Renal pelvis (tissue), 4 donors: ENCODE results near the gene NAV2. TPM values are rescaled to one million over a fixed set of nuclear protein-coding genes. Genes with fewer than 3 reads are reported as not detected.
A peak's percentile ranks its signal among the peaks of the same experiment; 100 is the strongest.

Source experiments
- DNase-seq: peaks from one replicate; pipeline ENCODE4 v3.0.0-alpha.2; 2013
- polyA plus RNA-seq, 3 donors: library from polyadenylated mRNA; unstranded; fragments of 120-200 nt; gene quantifications; one replicate each; pipeline ENCODE4 v1.2.1, GENCODE V29; 2013; ENCODE audit not compliant: insufficient read length in 3 of 3

The NAV2 gene
- polyA plus RNA-seq, 3 donors: 34.4 to 54.8 (median 48.4) TPM

DNA sequence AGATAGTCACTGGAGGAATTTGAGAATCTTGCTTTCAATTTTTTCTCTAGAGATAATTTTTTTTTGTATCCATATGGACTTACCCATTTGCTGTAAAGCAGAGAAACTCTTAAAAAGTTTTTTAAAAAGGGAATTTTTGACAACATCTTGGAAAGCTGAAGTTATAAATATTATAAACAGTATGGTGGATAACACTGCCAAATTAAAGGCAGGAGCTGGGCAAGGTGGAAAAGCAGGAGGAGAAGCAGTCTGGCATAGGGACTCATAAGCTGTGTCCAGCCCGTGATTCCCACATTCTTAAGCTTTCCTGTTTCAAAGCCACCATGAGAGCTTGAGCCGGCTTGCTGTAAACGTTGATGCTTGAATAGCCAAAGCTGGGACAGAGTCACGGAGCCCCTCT, 149.5 kb downstream of the NAV2 start:
- no peak for DNase-seq

DNA sequence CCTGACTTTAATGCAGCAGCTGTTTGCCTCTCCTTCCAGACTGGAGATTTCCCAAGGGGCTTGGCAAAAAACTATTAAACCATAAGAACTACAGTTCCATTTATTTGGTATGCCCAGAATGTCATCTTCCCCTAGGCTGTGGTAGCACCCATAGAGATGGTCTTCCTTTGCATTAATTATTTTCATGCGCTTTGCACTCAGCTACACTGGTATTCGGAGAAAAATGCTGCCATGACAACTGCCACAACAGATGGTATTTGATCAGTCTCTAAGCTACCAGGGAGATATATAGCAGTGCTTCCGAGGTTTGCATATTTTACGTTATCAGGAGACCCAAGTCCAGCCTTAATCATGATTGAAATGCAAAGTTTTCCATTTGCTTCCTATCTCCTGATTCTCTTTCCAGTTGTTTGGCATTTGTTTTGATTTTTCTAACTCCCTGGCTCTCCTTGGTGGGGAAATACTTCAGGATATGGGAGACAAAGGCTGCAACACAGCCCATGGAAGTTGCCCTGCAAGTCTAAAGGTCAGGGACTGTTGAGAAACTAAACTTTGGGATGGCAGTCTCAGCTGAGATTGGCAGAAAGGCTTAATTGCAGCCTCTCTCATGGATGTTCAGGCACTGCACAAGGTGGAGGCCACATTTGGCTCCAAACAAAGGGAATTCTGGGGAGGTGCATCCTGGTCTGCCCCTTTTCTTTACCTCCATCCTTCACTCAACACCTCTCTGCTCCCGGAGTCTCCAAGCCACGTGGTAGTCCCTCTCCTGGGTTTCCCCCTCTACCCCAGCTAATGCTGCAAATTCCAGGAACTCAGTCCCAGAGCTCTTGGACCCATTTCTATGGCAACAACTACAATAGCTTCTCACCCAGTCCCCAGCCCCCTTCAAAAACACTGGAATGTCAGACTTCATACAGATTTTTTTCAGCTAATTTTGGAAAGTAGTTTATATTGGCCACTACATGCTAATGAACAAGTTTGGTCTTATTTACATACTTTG, 151.8 kb downstream of the NAV2 start:
- peak; percentile 37 for DNase-seq

DNA sequence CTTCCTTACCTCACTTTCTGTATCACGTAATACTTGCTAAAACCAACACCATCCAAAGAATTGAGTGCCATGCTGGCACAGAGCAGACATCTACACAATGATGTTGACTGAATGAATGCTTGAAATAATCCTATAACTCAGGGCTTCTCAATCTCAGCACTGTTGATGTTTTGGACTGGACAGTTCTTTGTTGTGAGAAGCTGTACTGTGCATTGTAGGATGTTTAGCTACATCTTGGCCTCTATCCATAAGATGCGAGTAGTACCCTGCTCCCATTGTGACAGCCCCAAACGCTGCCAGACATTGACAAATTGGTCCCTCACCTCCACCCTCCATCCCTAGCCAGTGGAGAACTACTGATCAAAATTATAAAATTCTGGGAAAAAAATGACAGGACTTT, 153.4 kb downstream of the NAV2 start:
- DNase-seq: no peak

DNA sequence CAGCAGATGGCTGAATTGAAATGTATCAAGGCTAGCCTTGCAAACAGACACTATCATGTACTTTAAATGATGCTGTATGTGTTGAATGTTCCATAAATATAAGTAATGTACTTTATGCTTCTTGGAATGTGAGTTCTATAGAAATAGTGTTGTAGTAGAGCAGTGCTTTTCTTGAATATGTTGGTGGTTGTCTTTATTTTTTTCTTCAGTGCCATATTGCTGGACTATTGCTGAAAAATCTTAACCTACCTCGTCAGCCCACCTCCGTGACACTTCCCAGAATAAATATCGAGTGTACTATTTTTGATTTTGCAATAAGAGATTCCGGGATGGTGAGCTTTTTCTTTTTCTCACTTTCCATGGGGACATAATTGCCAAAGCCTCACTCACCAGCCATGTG, 153.9 kb downstream of the NAV2 start:
- DNase-seq: no peak

DNA sequence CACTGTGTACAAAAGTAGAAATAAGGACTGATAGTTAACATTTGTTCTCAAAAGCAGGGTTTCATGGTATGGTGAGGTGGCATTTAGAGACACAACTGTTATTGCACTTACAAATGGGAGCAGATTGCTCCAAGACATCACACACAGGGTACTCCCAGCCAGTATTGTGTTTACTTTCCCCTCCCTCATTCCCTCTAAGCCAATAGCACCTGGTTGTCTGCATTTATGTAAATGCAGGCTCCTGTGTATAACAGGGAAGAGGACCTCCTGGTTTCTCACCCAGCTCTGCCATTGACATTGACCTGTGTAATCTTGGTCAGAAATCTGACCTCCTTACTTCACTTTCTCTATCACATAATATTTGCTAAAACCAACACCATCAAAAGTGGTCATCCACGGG, 154.4 kb downstream of the NAV2 start:
- no peak for DNase-seq

DNA sequence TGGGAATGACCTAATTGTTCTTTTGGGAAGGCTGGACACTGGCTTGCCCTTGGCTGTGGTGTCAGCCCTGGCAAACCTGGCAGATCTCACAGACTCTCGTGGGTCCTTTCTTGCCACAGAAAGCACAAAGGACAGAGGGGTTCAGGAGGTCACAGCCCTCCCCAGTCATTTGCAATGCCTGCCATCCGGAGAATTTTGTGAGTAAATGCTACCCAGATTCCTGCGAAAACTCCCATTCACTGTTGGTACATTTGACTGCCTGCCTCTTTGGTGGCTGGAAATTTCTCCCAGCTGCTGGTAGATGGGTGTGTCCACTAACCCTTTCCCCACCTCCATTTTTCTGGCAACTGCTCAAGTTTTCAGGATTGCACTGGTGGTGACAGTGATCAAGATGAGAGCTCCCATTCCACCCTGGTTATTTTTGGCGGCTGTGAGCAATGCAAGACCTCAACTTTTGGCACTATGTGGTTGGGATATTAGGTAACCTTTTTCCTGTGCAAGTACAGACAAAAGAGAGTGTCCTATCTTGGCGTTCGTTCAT, 155.7 kb downstream of the NAV2 start:
- no peak for DNase-seq

DNA sequence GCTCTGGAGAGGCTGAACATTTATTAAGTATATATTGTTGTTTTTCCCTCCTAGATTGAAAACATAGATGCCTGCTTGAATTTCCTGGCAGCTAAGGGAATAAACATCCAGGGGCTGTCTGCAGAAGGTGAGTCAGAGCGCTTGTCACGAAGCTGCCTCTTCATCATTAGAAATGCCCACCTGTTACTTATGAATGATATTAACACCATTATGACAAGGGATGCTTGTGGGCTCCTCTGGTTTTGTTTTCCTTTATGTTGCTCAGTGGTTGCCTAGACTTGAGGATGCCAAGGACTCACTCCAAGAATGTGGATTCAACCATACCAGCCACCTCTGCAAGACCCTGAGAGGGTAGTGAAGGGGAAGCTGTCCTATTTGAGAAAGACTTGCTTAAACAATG, 156.2 kb downstream of the NAV2 start:
- DNase-seq: no peak

DNA sequence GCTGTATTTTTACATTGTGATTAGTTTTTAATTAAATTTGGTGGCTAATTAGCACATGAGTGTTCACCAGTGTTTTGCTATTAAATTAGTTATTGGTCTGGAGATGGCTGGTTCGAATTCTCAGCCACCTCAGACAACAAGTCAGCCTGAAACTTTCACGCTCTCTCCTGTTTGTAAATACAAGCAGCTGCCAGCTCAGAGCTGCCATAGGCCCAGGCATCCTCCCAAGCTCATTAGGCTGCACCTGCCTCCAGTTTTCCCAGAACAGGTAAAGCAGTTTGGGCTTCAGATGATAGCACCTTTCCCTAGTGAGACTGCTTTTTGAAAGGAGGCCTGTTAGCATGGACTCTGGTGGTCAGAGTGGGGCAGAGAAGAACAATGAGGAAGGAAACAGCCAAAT, 156.8 kb downstream of the NAV2 start:
- DNase-seq: no peak

DNA sequence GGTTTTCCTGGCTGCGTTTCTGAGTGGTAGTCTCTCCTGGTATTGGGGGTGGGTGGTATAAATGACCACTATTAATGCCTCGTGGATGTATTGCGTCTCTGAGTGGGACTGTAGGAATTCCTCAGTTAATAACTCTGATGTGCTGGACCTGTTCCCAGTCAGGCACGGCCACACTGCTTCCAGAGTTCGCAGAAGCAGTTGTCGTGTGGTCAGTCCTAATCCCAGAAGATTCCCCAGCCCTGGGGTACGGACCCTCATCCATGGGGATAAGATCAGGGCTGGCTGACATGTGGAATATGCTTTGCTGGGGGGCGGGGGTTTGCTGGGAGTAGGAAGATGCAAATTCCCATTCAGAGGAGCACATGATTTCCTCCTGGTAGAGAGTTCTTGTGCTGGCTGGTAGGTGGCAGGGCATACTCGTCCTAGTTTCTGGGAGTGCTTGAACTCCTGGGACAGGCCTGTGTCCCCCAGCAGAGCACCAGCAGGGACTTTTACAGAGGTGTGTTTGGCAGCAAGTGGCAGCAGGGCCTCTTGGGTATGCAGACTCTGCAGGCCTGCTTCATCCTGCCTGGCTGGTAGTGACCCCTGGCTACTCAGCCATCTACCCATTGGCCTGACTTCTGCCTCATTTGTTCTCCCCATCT, 157.4 kb downstream of the NAV2 start:
- no peak for DNase-seq

DNA sequence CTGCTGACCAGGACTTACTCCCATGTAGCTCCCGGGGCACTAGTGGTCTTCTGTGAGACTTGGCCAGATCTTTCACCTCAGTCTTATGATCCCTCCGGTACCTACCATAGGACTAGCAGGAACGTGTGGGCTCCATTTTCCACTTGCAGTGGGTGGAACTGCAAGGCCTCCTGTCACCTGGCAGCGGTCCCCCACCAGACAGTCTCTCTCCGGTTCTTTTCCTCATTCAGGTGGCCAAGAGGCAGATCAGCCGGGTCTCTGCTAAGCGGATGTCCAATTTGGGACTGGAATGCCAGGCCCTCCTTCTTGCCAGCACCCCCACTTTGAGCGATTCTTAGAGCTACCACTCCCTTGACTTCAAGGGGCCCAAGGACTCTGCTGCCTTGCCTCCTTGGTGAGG, 158.9 kb downstream of the NAV2 start:
- no peak for DNase-seq

DNA sequence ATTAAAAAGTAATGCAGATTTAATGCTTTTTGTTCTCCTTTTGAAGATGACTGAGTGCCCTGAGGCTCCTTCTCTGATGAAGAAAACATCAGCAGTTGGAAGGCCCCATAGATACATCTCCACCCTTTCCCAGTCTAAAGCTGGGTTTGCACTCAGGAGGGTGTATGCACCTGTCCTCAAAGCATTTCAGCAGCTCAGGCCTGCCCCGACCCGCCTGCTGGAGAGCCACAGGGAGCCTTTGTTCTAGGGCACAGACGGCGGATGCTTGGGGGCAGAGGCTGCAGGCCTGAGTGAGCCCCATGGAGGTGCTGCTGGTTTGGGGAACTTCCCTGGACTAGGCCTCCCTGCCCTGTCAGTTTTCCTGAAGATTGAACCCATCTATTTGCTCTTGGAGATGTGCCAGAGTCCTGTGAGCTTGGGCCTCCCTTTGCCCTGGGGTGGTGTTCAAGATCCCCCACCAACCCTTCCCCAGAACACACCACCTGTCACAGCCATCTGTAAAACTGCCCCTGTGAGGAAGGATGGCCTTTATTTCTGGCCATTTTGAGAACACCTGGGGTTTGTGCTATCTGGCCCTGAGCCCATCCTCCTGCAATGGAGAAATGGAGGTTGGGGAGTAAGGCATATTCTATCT, 160.0 kb downstream of the NAV2 start:
- DNase-seq: no peak

DNA sequence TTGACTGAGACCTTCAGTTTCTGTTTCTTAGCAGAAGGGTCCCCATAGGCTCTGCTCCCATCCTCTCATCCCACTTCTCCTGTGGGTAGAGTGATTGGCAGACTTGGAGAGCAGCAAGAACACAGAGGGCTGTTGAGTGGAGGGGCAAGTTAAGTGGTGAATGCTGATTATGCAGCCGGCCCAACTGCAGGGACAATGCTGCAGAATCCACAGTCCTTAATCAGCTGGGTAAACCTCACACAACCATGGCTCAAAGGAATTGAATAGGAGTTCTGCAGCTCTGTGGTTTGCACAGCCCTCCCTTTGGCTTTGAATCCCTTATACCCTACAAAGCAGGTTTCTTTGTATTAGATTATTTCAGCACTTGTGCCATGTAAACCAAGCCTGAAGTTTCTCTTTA, 161.1 kb downstream of the NAV2 start:
- DNase-seq: no peak

DNA sequence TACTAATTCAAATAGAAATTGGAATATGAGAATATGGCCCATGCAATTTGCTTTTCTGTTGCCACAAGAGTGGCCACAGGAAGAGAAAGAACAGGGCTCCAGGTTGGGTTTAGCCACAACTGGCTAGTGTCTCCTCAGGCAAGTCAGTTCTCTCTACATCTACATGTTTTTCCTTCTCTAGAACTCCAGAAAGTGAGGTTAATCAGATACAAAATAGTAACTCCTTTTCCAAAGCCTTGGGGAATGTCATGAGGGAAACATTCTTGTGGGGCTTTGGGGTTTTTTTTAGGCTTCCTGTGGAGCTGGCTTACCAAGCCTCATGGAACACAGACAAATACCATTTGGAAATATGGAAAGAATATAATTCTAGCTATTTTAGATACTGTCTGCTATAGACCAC, 161.6 kb downstream of the NAV2 start:
- no peak for DNase-seq

DNA sequence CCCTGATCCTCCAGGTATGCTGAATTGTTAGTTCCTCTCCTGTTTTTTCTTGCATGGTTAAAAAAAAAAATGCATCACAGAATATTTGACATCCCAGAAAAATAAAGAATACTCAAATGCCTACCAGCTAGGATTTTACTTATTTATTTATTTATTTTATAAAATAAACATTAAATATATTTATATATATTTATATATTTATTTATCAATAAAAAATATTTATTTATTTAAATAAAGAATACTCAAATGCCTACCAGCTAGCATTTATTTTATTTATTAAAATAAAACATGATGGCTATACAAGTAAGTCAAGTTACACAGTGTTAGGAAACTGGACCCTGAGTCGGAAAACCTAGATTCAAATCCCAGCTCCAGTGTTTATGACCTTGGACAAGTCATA, 164.1 kb downstream of the NAV2 start:
- no peak for DNase-seq

DNA sequence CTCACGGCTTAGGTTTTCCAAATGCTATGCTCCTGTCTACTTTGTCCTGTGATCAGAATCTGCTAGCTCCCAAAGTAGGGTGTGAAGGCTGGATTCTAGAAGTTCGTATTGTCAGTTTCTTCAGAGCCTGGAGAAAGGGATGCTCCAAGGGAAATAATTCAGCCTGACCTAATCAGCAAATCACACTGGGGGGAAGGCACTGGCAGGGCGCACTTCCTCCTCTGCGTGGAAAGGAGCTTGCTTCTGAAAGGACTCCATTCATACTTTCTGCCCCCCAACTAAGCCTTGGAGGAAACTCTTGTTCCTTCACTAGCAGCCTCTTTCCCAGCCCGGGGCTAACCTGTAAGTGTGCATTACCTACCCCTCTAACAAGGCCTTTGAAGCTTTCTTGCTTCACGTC, 165.9 kb downstream of the NAV2 start:
- no peak for DNase-seq

DNA sequence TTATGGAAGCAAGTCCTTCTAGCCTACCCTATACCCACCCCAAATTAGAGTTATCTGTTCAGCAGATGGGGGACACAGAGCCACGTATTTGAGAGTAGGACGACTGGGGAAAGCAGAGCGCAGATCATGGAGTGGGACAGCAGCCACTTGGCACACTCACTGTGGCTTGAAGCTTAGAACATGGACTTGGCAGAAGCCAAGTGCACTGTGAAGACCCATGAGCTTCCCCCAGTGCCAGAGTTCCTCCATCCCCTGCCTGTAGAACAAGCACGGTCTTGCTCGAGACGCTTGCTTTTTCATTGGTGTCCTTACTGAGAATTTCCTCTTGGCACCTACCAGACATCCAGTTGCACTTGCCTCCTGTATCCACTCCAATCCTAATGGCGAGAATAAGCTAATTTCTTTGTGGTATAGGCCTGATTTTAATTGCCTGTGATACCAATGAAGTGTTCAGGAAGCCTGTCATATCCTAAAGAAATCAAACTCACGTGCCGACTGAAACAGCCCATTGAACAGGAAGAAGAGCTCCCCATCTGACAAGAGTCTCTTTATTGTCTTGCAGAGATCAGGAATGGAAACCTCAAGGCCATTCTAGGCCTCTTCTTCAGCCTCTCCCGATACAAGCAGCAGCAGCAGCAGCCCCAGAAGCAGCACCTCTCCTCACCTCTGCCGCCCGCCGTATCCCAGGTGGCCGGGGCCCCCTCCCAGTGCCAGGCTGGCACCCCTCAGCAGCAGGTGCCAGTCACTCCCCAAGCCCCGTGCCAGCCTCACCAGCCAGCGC, 166.9 kb downstream of the NAV2 start:
- no peak for DNase-seq

DNA sequence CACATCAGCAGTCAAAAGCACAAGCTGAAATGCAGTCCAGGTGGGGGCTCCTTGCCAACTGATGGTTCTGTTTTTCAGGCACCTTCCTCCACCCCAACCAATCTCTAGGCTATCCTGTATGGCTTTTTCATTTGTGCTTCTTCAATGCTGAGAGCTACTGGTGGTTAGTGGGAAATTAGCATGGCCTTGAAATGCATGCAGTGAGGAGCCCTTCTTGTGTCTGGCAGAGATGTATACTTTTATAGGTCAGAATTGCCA, 167.4 kb downstream of the NAV2 start:
- DNase-seq: no peak

DNA sequence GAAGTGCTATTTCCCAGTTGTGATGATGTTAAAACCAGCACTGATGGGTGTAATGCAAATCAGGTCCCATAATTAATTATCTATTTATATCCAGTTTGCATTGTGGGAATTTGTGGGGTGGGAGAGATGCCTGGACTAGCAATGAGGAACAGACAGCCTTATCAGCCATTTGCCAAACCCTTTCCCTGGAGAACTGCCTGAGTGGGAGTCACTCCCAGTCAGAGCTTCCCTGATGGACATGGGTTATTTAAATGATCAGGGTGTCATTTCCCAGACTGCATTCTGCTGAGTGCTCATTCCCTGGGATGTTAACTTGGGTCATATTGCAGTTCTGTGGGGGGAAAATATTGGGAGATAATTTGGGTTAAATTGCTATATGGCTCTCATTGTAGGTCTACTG, 168.5 kb downstream of the NAV2 start:
- DNase-seq: no peak

DNA sequence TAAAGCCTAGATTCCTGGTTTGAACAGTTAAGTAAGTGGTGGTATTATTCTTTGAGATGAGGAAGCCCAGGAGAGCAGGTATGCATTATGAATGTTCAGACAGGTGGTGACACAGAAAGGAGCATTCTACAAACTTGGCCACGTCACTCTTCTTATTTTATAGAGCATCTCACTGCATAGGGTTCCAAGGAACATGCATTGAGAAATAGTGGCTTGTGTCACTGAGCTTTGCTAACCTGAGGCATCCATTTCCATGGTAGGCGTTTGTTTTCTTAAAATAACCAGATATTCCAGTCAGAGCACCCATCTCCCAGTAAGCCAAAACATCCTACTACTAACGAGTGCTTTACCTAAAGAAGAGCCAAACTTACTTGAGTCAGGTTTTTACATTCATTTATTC, 169.7 kb downstream of the NAV2 start:
- no peak for DNase-seq

DNA sequence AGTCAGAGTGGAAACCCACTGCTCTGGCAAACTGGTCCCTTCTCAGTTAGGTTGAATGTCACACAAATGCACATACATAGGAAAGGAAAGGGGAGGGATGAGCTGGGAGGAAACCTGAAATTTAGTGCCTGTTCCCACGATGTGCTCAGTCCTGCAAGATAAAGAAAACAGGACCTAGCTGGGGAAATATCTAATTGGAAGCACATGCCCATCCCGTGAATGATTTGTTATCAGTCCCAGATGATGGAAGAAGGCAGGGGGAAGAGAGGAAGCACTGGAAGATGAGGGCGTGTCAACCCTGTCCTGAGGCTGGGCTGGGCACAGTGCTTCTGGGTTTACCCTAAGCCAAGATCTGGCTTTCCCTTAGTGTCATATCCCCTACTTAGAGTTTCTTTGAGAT, 173.9 kb downstream of the NAV2 start:
- no peak for DNase-seq

DNA sequence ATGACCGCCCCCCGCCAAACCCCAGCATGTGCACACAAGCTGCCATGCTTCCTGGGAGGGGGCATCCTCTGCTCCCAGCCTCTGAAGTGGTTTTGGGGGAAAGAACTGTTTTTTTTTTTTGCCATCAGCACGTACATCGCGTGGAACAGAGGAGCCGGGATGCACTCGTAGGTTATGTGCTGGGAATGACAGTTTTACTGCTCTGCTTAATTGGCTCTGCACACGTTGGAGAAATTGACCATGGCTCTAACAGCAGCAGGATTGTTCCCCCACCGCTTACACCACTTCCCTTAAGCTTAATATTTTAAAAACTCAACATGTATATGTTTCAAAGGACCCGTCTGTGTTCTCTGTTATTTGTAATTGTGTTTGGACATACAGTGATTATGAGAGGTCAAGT, 175.2 kb downstream of the NAV2 start:
- no peak for DNase-seq

DNA sequence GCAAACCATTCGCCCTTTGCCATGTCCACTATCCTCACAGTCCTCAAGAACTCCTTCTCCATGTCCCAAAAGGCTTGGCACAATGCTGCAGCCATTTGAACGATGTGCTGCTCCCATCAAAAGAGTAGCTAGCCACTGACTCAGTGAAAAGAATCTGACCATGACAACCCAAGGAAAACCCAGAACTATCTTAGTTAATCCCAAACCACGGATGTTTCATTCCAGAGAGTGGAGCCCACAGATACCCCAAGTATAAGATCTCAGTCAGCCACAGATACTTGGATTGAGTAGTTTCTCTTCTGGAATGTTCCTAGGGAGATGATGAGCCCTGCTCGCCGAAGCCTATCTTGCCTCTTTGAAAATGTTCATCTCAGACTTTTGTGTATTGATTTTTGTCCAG, 176.9 kb downstream of the NAV2 start:
- DNase-seq: no peak
